Epithelial cell of proximal tubule (primary cell): ENCODE results near the gene SCNN1A. TPM values are rescaled to one million over a fixed set of nuclear protein-coding genes. Genes with fewer than 3 reads are reported as not detected.
A peak's percentile ranks its signal among the peaks of the same experiment; 100 is the strongest.

Source experiments
- DNase-seq: peaks from one replicate; pipeline ENCODE4 v3.0.0-alpha.2; 2011; ENCODE audit warnings: low read depth
- H3K4me3 ChIP-seq: 2 replicates; pipeline ENCODE4 v1.5.1; 2011; ENCODE audit warnings: low read depth, mild to moderate bottlenecking, low read length
- total RNA-seq: library from RNA; depleted of rRNA; stranded (reverse); fragments of >200 nt; gene quantifications from 2 replicates; pipeline ENCODE4 v1.2.3, GENCODE V29; 2015
- TF ChIP-seq, protein P1 (sequence below): conservative IDR thresholded peaks from 2 replicates; pipeline ENCODE4 v1.5.1; 2012; ENCODE audit warnings: low read depth, mild to moderate bottlenecking, low read length

Gene SCNN1A
- total RNA-seq, 1 donor from 2014 or later: 52.2 TPM

DNA sequence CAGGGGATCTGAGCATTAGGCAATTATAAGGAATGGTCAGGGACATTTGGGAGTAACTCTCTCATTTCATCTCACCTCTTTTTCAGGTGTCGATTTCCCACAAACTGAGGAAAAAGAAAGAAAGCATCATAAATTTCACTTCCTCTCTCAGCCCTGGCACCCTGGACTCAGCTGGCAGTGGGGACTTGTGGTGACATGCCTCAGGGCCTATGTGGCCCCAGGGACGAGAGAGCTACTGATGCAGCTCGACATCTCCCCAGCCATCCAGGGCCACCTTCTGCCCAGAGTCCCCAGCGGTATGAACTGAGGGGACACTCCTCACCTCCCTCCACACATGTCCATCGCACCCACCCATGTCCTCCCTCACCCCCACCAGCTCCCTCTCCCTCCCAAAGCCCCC is 45.2 kb downstream of the SCNN1A start:
- no peak overlapping the region for H3K4me3 ChIP-seq
- no peak for DNase-seq
- TF ChIP-seq, protein P1, sequence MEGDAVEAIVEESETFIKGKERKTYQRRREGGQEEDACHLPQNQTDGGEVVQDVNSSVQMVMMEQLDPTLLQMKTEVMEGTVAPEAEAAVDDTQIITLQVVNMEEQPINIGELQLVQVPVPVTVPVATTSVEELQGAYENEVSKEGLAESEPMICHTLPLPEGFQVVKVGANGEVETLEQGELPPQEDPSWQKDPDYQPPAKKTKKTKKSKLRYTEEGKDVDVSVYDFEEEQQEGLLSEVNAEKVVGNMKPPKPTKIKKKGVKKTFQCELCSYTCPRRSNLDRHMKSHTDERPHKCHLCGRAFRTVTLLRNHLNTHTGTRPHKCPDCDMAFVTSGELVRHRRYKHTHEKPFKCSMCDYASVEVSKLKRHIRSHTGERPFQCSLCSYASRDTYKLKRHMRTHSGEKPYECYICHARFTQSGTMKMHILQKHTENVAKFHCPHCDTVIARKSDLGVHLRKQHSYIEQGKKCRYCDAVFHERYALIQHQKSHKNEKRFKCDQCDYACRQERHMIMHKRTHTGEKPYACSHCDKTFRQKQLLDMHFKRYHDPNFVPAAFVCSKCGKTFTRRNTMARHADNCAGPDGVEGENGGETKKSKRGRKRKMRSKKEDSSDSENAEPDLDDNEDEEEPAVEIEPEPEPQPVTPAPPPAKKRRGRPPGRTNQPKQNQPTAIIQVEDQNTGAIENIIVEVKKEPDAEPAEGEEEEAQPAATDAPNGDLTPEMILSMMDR: no peak

DNA sequence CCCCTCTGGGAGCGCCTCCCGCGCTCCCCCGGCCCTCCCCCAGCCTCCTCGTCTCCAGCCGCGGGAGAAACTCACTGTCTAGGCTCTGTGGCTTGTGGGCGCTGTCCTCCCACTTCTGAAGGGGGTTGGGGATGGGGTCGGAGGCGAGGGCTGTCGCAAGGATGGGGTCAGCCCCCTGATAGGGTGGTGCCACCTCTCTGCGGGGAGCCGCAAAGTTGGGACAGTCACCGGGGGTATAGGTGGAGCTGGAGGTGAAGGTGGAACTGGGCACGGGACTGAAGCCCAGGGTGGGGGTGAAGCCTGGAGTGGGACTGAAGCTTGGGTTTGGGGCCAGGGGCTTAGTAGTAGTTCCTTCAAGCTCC is 45.7 kb downstream of the SCNN1A start:
- H3K4me3 ChIP-seq: no peak overlapping the region
- TF ChIP-seq, protein P1: no peak
- DNase-seq: no peak

DNA sequence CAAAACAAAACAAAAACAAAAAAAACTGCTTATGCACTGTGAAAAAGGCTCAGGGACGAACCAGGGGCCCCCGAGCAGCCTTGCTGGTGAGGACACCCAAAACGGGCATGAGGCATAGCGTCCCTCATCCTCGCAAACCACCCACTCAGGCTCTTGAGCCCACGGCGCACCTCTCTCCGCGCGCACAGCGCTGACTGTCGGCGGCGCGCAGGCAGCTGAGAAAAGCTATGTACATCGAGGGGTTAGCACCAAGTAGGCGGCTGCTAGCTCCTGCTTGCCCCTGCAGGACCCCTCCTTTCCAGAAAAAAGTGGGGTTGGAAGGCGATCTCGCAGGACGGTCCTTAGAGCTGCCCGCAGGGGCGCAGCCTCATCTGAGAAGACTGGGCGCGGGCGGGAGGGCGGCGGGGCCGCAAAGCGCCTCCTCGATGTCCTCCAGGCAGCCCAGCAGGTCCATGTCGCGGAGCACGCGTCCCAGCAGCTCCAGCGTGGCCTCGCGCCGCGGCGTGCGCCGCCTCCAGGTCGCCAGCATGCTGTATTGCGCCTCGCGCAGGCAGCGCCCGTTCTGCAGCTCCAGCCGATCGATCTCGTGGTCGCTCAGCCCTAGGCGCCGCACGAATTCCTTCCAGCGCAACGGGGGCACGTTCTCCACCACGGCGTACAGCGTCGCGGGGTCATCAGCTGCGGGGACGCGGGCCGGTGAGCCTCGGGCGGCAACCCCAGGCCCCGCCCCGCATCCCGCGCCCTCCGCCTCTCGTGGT is 46.2 kb downstream of the SCNN1A start:
- H3K4me3 ChIP-seq: no peak overlapping the region
- TF ChIP-seq, protein P1: no peak
- no peak for DNase-seq

DNA sequence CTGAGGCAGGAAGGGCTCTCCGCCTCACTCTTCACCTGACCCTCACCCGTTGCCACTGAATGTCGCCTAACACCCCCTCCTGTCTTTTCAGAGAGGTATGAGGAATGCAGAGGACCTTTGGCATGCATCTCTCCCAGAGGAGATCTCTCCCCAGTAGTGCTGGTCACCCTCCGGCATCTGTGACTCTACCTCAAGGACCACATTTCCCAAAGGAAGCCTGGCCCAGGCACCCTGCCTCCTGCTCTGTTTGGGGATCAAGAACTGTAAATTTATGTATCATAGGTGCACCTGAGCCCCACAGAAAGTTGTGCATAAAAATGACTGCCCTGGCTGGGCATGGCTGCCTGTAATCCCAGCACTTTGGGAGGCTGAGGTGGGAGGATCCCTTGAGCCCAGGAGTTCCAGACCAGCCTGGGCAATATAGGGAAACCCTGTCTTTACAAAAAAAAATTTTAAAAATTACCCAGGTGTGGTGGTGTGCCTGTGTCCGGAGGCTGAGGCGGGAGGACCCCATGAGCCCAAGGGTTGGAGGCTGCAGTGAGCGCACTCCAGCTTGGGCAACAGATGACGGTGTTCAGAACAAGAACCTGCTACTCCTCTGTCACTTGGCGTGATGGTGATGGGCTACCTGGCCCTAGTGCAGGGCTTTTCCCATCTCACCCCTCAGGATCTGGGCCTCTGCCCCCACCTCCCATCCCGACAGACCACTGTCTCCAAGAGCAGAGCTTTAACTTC is 47.2 kb downstream of the SCNN1A start:
- DNase-seq: no peak
- TF ChIP-seq, protein P1: no peak
- H3K4me3 ChIP-seq: no peak overlapping the region

DNA sequence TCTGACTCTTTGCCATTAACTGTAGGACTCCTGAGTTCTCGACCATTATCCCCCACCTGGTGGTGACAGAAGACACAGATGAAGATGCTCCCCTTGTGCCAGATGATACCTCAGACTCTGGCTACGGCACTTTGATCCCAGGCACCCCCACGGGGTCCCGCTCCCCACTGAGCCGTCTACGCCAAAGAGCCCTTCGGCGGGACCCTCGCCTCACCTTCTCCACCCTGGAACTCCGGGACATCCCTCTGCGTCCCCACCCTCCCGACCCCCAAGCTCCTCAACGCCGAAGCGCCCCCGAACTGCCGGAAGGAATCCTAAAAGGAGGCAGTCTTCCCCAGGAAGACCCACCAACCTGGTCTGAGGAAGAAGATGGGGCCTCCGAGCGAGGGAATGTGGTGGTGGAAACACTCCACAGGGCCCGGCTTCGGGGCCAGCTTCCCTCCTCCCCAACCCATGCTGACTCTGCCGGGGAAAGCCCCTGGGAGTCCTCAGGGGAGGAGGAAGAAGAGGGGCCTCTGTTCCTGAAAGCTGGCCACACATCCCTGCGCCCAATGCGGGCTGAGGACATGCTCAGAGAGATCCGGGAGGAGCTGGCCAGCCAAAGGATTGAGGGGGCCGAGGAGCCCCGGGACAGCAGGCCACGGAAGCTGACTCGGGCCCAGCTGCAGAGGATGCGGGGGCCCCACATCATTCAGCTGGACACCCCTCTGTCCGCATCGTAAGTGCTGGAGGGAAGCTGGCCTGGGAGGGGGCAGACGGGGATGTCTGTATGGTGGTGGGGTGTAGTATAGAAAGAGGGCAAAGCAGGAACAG is 47.9 kb downstream of the SCNN1A start:
- TF ChIP-seq, protein P1: no peak
- H3K4me3 ChIP-seq: no peak overlapping the region
- DNase-seq: no peak

DNA sequence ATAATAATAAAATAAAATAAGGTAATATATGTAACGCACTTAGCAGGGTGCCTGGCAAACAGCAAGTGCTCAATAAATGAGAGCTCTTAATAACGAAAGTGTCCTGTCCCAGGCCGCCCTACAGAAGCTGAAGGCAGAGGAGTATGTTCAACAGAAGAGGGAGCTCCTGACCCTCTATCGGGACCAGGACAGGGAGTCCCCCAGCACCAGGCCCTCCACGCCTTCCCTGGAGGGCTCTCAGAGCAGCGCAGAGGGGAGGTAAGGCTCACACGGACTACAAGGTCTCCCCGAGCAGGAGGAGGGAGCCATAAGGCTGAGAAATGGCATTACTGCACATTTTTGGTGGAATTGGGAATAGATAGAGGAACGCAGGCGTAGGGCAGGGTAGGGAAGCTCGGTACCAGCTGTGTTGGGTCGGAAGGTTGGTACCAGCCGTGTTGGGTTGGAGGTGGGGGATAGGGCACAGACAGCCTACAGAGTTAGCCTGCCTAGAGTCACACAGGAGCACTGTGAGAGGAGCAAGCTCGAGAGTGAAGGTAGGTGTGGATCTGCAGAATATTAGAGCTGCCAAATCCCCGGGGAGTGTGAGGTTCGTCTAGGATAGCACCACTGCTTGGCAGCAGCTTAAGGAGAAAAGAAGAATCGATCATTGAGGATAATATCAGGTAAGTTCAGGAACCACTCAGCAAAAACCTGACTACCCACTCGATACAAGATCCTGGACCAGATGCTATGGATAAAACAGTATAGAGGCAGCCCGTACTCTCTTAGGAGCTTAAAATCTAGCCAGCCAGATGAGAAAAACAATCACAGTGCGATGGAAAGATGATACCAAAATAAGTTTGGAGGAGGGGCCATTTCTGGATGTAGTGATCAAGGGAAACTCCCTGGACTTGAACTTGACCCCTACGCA is 48.8 kb downstream of the SCNN1A start:
- no peak for DNase-seq
- H3K4me3 ChIP-seq: no peak overlapping the region
- TF ChIP-seq, protein P1: peak; percentile 34
